ENCODE data around the gene CTNNBIP1.

- no peak for TF ChIP-seq RAD21 (IDR thresholded peaks at IDR 0.05; ENCODE audit: low read depth)
- no peak for TF ChIP-seq CTCF (IDR thresholded peaks at IDR 0.05 in 2 of 3, conservative IDR thresholded peaks at IDR 0.05 in 1 of 3; ENCODE audit: borderline replicate concordance in 1 of 3, insufficient read depth in 1 of 3, low read depth in 2 of 3, low read length in 2 of 3)
- no peak for TF ChIP-seq POLR2A (IDR thresholded peaks at IDR 0.05; ENCODE audit: borderline replicate concordance, extremely low read depth, insufficient read depth, insufficient read length)
- TF ChIP-seq POLR2AphosphoS5 (IDR thresholded peaks at IDR 0.05; ENCODE audit: low read depth, low read length) = no peak
- no peak for TF ChIP-seq JUND (IDR thresholded peaks at IDR 0.05)
- TF ChIP-seq EZH2 (IDR thresholded peaks at IDR 0.05) = no peak
- TF ChIP-seq MAX (IDR thresholded peaks at IDR 0.05) = no peak
- TF ChIP-seq SRF (IDR thresholded peaks at IDR 0.05; ENCODE audit: low read depth) = no peak
- no peak for TF ChIP-seq ZNF274 (IDR thresholded peaks at IDR 0.05; ENCODE audit: low read depth, low read length)
- no peak for TF ChIP-seq TCF7L2 (IDR thresholded peaks at IDR 0.05; ENCODE audit: borderline replicate concordance, extremely low read depth, insufficient read depth, insufficient read length)
- no peak for TF ChIP-seq EZH2phosphoT487 (IDR thresholded peaks at IDR 0.05; ENCODE audit: borderline replicate concordance)
These were observed 9.7 kb downstream of the CTNNBIP1 start for GRCh38 chr1:9900142-9901043.

Measured in HCT116 (cell line).